Upper lobe of left lung (tissue), 6 donors: ENCODE data around the gene DUOX1. TPM values are rescaled to one million over a fixed set of nuclear protein-coding genes. Genes with fewer than 3 reads are reported as not detected.

Experiments
- ATAC-seq, 2 donors: fragments of 200-7000 bp; cut with Tn5 transposase; one replicate each; pipeline ENCODE4 v1.9.1; 2022; ENCODE audit warnings: mild to moderate bottlenecking in 2 of 2, moderate library complexity in 2 of 2; ENCODE audit not compliant: low FRiP score in 2 of 2
- DNase-seq, 2 donors: peaks; one replicate each; pipeline ENCODE4 v3.0.0-alpha.2; 2019 to 2020
- H3K27ac ChIP-seq, 4 donors: fragments of 200-600 bp; sonication (generic); one replicate each; pipeline ENCODE4 v1.5.1; 2016 to 2019
- H3K27me3 ChIP-seq, 4 donors: fragments of 200-600 bp; sonication (generic); one replicate each; pipeline ENCODE4 v1.5.1; 2017 to 2019
- H3K36me3 ChIP-seq, 4 donors: fragments of 200-600 bp; sonication (generic); one replicate each; pipeline ENCODE4 v1.5.1; 2016 to 2019
- H3K4me1 ChIP-seq, 4 donors: fragments of 200-600 bp; sonication (generic); one replicate each; pipeline ENCODE4 v1.5.1; 2018 to 2019
- H3K4me3 ChIP-seq, 4 donors: fragments of 200-600 bp; sonication (generic); one replicate each; pipeline ENCODE4 v1.5.1; 2017 to 2019; ENCODE audit warnings: mild to moderate bottlenecking in 2 of 4, moderate library complexity in 1 of 4
- H3K9me3 ChIP-seq, 4 donors: fragments of 200-600 bp; sonication (generic); one replicate each; pipeline ENCODE4 v1.5.1; 2018 to 2019
- CTCF ChIP-seq, 6 experiments: fragments of 450-650 bp in 4 of 6; fragments of 200-600 bp in 2 of 6; sonication (generic) in 2 of 6; IDR thresholded peaks; one replicate each; pipeline ENCODE4 v1.5.1; 2016 to 2019; ENCODE audit warnings: antibody characterized with exemption in 6 of 6
- EP300 ChIP-seq, 4 donors: sonication (generic); formaldehyde crosslinking; IDR thresholded peaks; one replicate each; pipeline ENCODE4 v1.5.1; 2017; ENCODE audit warnings: antibody characterized with exemption in 4 of 4, control low read depth in 2 of 4
- POLR2A ChIP-seq, 4 donors: fragments of 450-650 bp; IDR thresholded peaks; one replicate each; pipeline ENCODE4 v1.5.1; 2016 to 2017; ENCODE audit warnings: antibody characterized with exemption in 4 of 4, mild to moderate bottlenecking in 2 of 4
- POLR2AphosphoS5 ChIP-seq, 2 donors: sonication (generic); formaldehyde crosslinking; IDR thresholded peaks; one replicate each; pipeline ENCODE4 v1.5.1; 2017; ENCODE audit warnings: antibody characterized with exemption in 2 of 2
- WGBS, 2 donors: methylation state at CpG; one replicate each; pipeline ENCODE4 v1.1.5; 2017 to 2018; 5-methylcytosine and 5-hydroxymethylcytosine counted together
- total RNA-seq, 6 donors: library from RNA; depleted of rRNA in 4 of 6; stranded (reverse); fragments of >200 nt in 4 of 6; gene quantifications; one replicate each; pipeline versions ENCODE4 v1.1.0 to v1.2.1, GENCODE V29; 2016 to 2021
- donor health status: DM: no; HTN: no; CAD: no; lungs with moderate emphysema.
- donor health status: DM: no; HTN: yes; CAD: no; lungs with severe emphysema.

The DUOX1 gene
- total RNA-seq, 6 donors from 2014 or later: 215 to 1,314 (median 495) TPM

- no peaks in the 10 kb centered on the region for H3K36me3 ChIP-seq
- peaks cover 0 to 4% (median 1%) of the 10 kb centered on the region in 4 donors for H3K27me3 ChIP-seq
- DNase-seq (no peak), ATAC-seq (no peak)
- H3K4me3 ChIP-seq: no peak overlapping the region
- peaks cover 12 to 40% (median 23%) of the 10 kb centered on the region in 4 donors for H3K4me1 ChIP-seq
- H3K9me3 ChIP-seq: no peaks in the 10 kb centered on the region
- no peak overlapping the region for H3K27ac ChIP-seq
- no peak for TF ChIP-seq POLR2A (IDR thresholded peaks at IDR 0.05)
- TF ChIP-seq EP300 (IDR thresholded peaks at IDR 0.05): no peak
- no peak for TF ChIP-seq POLR2AphosphoS5 (IDR thresholded peaks at IDR 0.05)
- no peak for TF ChIP-seq CTCF (IDR thresholded peaks at IDR 0.05)
- 84 to 94% methylated on average over 2 of the region's 2 CpGs for WGBS, 2 donors
These were observed 53.7 kb downstream of the DUOX1 start for GRCh38 chr15:45183511-45183910.

DNA sequence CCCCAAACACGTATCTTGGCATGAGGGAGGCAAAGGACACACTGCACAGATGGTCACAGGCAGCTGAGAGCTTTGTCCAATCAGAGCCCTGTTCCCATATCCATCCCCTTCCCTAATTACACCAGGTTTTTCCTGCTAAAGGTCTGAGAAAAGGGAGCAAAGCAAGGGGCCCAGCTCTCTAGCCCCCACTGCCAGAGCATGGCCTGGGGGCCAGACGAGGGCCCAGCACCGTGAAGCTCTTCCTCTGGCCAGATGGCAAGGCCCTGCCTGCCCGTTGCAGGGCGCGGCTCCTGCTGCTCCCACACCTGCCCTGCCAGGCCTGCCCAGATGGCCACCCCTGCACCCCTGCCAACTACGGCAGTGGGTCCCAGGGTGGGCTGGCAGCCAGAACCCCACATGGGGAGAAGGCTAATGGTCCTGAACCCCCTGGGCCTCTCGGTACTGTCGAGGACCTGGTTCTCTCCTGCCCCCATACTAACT, 54.8 kb downstream of the DUOX1 start:
- no peak overlapping the region for H3K4me3 ChIP-seq
- no peaks in the 10 kb centered on the region for H3K36me3 ChIP-seq
- H3K9me3 ChIP-seq: no peaks in the 10 kb centered on the region
- H3K27me3 ChIP-seq: peaks cover 0 to 4% (median 1%) of the 10 kb centered on the region in 4 donors
- TF ChIP-seq POLR2AphosphoS5 (IDR thresholded peaks at IDR 0.05) (no peak), POLR2A (IDR thresholded peaks at IDR 0.05) (no peak), EP300 (IDR thresholded peaks at IDR 0.05) (no peak), CTCF (IDR thresholded peaks at IDR 0.05) (no peak)
- WGBS, 2 donors: 84 to 89% methylated on average over 4 to 9 of the region's 9 CpGs
- H3K27ac ChIP-seq: no peak overlapping the region
- ATAC-seq (no peak), DNase-seq (peak in 1 of 2 donors; percentile 67)
- peaks cover 12 to 35% (median 24%) of the 10 kb centered on the region in 4 donors for H3K4me1 ChIP-seq

- H3K36me3 ChIP-seq: no peaks in the 10 kb centered on the region
- TF ChIP-seq POLR2AphosphoS5 (IDR thresholded peaks at IDR 0.05): no peak
- no peak for TF ChIP-seq POLR2A (IDR thresholded peaks at IDR 0.05)
- TF ChIP-seq CTCF (IDR thresholded peaks at IDR 0.05): no peak
- no peak for TF ChIP-seq EP300 (IDR thresholded peaks at IDR 0.05)
- DNase-seq: no peak
- H3K4me1 ChIP-seq: peaks cover 11 to 28% (median 20%) of the 10 kb centered on the region in 4 donors
- 81 to 100% methylated on average over 3 of the region's 3 CpGs for WGBS, 2 donors
- ATAC-seq: no peak
- no peak overlapping the region for H3K27ac ChIP-seq
- H3K27me3 ChIP-seq: peaks cover 0 to 4% (median 1%) of the 10 kb centered on the region in 4 donors
- no peaks in the 10 kb centered on the region for H3K9me3 ChIP-seq
- no peak overlapping the region for H3K4me3 ChIP-seq
These were observed 55.4 kb downstream of the DUOX1 start for GRCh38 chr15:45185069-45185779.

GRCh38 chr15:45185903-45186770, 56.3 kb downstream of the DUOX1 start:
- Histone ChIP-seq H3K4me1 (peaks cover 11 to 25% (median 19%) of the 10 kb centered on the region in 4 donors), H3K9me3 (no peaks in the 10 kb centered on the region), H3K4me3 (peak overlapping the region in 2 of 4 donors; percentile 59 to 72), H3K27me3 (peaks cover 0 to 4% (median 1%) of the 10 kb centered on the region in 4 donors), H3K27ac (peak overlapping the region; percentile 48 to 90 (median 78)), H3K36me3 (no peaks in the 10 kb centered on the region)
- DNase-seq (no peak), ATAC-seq (peak in 1 of 2 donors; percentile 22)
- WGBS, 2 donors: 46 to 68% methylated on average over 8 of the region's 8 CpGs
- no peak for TF ChIP-seq EP300 (IDR thresholded peaks at IDR 0.05)
- TF ChIP-seq POLR2AphosphoS5 (IDR thresholded peaks at IDR 0.05): no peak
- TF ChIP-seq CTCF (IDR thresholded peaks at IDR 0.05): no peak
- TF ChIP-seq POLR2A (IDR thresholded peaks at IDR 0.05): no peak
